ENCODE results near the gene DNAH3.

GRCh38 chr16:20900299-20901067 lies 250.2 kb downstream of the DNAH3 start, which contains the start of the genes DCUN1D3 and LYRM1:
- TF ChIP-seq POLR2A (IDR thresholded peaks at IDR 0.05; ENCODE audit: low read length): peak; percentile 78
- TF ChIP-seq CTCF (IDR thresholded peaks at IDR 0.05): no peak
- TF ChIP-seq ATOH8 (CRISPR knock-in tag; IDR thresholded peaks at IDR 0.05; ENCODE audit: low read depth): no peak
- no peak for TF ChIP-seq CBX8 (IDR thresholded peaks at IDR 0.05)
